Measurements from ENCODE around the gene PPP6R1. TPM values are rescaled to one million over a fixed set of nuclear protein-coding genes. Genes with fewer than 3 reads are reported as not detected.

The PPP6R1 gene
- 43.8 and 52.8 TPM in 2 replicates for total RNA-seq

GRCh38 chr19:55258828-55259539 is at the start of gene PPP6R1:
TSS of gene PPP6R1 (minus strand) at chr19:55259017. CDS start at chr19:55247103, 11,914 bp downstream.

GRCh38 chr19:55283548-55284377 is 24.9 kb upstream of the PPP6R1 start, which contains the start of gene BRSK1:
TSS of gene BRSK1 (plus strand) at chr19:55283997. CDS start at chr19:55284443, 446 bp downstream.

GRCh38 chr19:55279770-55280643 is 21.2 kb upstream of the PPP6R1 start, which contains the start of gene HSPBP1:
TSS of gene HSPBP1 (minus strand) at chr19:55280110. CDS start at chr19:55279608, 502 bp downstream.

GRCh38 chr19:55228403-55229031 is 30.3 kb downstream of the PPP6R1 start, which contains the start of gene TMEM86B:
TSS of gene TMEM86B (minus strand) at chr19:55228763. CDS start at chr19:55228741, 22 bp downstream.

GRCh38 chr19:55208880-55209692 is 49.7 kb downstream of the PPP6R1 start, which contains the start of gene PTPRH:
TSS of gene PTPRH (minus strand) at chr19:55209501. CDS start at chr19:55209433, 68 bp downstream.

Small RNA genes lying within 50 kb of the gene (small RNA-seq; reads per million reads assigned to genes)
- gene MIR6802 (not detected), gene MIR6803 (not detected), gene MIR6804 (not detected)

Other genes with a start within 250 kb of the PPP6R1 start
- gene GP6, start 220.8 kb downstream of the PPP6R1 start, total RNA-seq: not detected in 2 replicates
- gene RDH13, start 195.9 kb downstream of the PPP6R1 start, total RNA-seq: 8.1 and 11.7 TPM in 2 replicates
- 6.3 and 10.5 TPM in 2 replicates for gene EPS8L1, start 183.1 kb downstream of the PPP6R1 start, total RNA-seq
- gene PPP1R12C, start 141.4 kb downstream of the PPP6R1 start, total RNA-seq: 56.1 and 64.4 TPM in 2 replicates
- 1.0 and 2.9 TPM in 2 replicates for gene TNNT1, start 109.8 kb downstream of the PPP6R1 start, total RNA-seq
- gene TNNI3, start 101.3 kb downstream of the PPP6R1 start, total RNA-seq: not detected in 2 replicates
- 0.27 and 0.29 TPM in 2 replicates for gene DNAAF3, start 92.4 kb downstream of the PPP6R1 start, total RNA-seq
- gene SYT5, start 78.7 kb downstream of the PPP6R1 start, total RNA-seq: 0.07 TPM in 1 of 2 replicates, not detected in the other
- 0.22 and 0.53 TPM in 2 replicates for gene PTPRH, start 49.5 kb downstream of the PPP6R1 start, total RNA-seq
- gene TMEM86B, start 30.3 kb downstream of the PPP6R1 start, total RNA-seq: 1.4 and 1.7 TPM in 2 replicates
- gene HSPBP1, start 21.1 kb upstream of the PPP6R1 start, total RNA-seq: 28.6 and 31.8 TPM in 2 replicates
- 1.6 TPM in 1 of 2 replicates, not detected in the other for gene BRSK1, start 25.0 kb upstream of the PPP6R1 start, total RNA-seq
- gene TMEM150B, start 66.3 kb upstream of the PPP6R1 start, total RNA-seq: not detected in 2 replicates
- gene KMT5C, start 80.9 kb upstream of the PPP6R1 start, total RNA-seq: 5.0 and 5.7 TPM in 2 replicates
- gene COX6B2, start 95.7 kb upstream of the PPP6R1 start, total RNA-seq: 0.29 TPM in 1 of 2 replicates, not detected in the other
- not detected in 2 replicates for gene GARIN5B, start 104.2 kb upstream of the PPP6R1 start, total RNA-seq
- not detected in 2 replicates for gene IL11, start 111.4 kb upstream of the PPP6R1 start, total RNA-seq
- gene TMEM190, start 117.8 kb upstream of the PPP6R1 start, total RNA-seq: not detected in 2 replicates
- not detected in 2 replicates for gene TMEM238, start 125.3 kb upstream of the PPP6R1 start, total RNA-seq
- gene RPL28, start 126.9 kb upstream of the PPP6R1 start, total RNA-seq: 346 and 438 TPM in 2 replicates
- 110 and 177 TPM in 2 replicates for gene UBE2S, start 148.8 kb upstream of the PPP6R1 start, total RNA-seq
- not detected in 2 replicates for gene SHISA7, start 184.3 kb upstream of the PPP6R1 start, total RNA-seq
- gene ISOC2, start 202.6 kb upstream of the PPP6R1 start, total RNA-seq: 33.5 and 43.0 TPM in 2 replicates
- gene C19orf85, start 205.7 kb upstream of the PPP6R1 start, total RNA-seq: not detected in 2 replicates
- gene ZNF628, start 217.6 kb upstream of the PPP6R1 start, total RNA-seq: 2.4 and 3.2 TPM in 2 replicates
- gene NAT14, start 226.2 kb upstream of the PPP6R1 start, total RNA-seq: 8.9 and 9.6 TPM in 2 replicates
- gene SSC5D, start 229.4 kb upstream of the PPP6R1 start, total RNA-seq: 0.27 and 0.79 TPM in 2 replicates

All from thoracic aorta endothelial cell (primary cell).